ENCODE data around the gene DNMT3B.

DNMT3B gene

DNA sequence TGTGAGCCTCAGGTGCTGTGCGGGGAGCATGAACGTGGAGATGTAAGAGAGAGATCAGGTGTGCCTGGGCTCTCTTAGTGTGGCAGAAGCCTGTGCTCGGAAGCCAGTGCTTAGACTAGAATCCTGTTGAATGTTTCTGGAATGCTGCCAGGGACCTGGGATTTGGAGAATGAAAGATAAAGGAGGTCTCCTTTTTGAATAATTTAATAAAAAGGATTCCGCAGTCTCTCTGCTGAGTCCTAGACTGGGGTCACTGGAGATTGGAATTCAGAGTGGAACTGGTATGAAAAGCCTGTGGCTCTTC lies 77.7 kb downstream of the DNMT3B start:
- Histone ChIP-seq H3K79me2 (ENCODE audit: insufficient read depth, low read length) (peaks cover 15% of the 10 kb centered on the region), H3K9ac (ENCODE audit: low read length) (no peak overlapping the region), H3F3A (ENCODE audit: insufficient read depth, low read length) (no peaks in the 10 kb centered on the region), H2AFZ (ENCODE audit: low read length) (no peak overlapping the region), H3K36me3 (ENCODE audit: insufficient read depth, low read length) (peaks cover 93% of the 10 kb centered on the region), H4K20me1 (ENCODE audit: insufficient read depth, low read length) (no peaks in the 10 kb centered on the region), H3K9me2 (ENCODE audit: low read depth, low read length) (no peaks in the 10 kb centered on the region), H3K27me3 (ENCODE audit: insufficient read depth, low read length) (no peaks in the 10 kb centered on the region), H3K9me3 (ENCODE audit: low read length) (no peaks in the 10 kb centered on the region), H3K4me1 (ENCODE audit: insufficient read depth, low read length, severe bottlenecking) (no peaks in the 10 kb centered on the region), H3K4me3 (ENCODE audit: low read depth, low read length, poor library complexity, severe bottlenecking) (no peak overlapping the region), H3K4me2 (ENCODE audit: low read length) (no peak overlapping the region), H3K27ac (ENCODE audit: low read depth, low read length, poor library complexity, severe bottlenecking) (no peak overlapping the region)
- TF ChIP-seq CTCF (IDR thresholded peaks at IDR 0.05; ENCODE audit: low read length) (no peak), EZH2 (IDR thresholded peaks at IDR 0.05; ENCODE audit: borderline replicate concordance, low read length) (no peak)

GRCh38 chr20:32841174-32841573 lies 79.0 kb downstream of the DNMT3B start:
- H3K79me2 ChIP-seq (ENCODE audit: insufficient read depth, low read length), result peaks cover 11% of the 10 kb centered on the region
- no peak for TF ChIP-seq EZH2 (IDR thresholded peaks at IDR 0.05; ENCODE audit: borderline replicate concordance, low read length)
- TF ChIP-seq CTCF (IDR thresholded peaks at IDR 0.05; ENCODE audit: low read length), result no peak
- no peak overlapping the region for H3K4me2 ChIP-seq (ENCODE audit: low read length)
- no peak overlapping the region for H3K27ac ChIP-seq (ENCODE audit: low read depth, low read length, poor library complexity, severe bottlenecking)
- H3K36me3 ChIP-seq (ENCODE audit: insufficient read depth, low read length), result peaks cover 95% of the 10 kb centered on the region
- no peak overlapping the region for H2AFZ ChIP-seq (ENCODE audit: low read length)
- H3K27me3 ChIP-seq (ENCODE audit: insufficient read depth, low read length), result no peaks in the 10 kb centered on the region
- no peak overlapping the region for H3K4me3 ChIP-seq (ENCODE audit: low read depth, low read length, poor library complexity, severe bottlenecking)
- no peak overlapping the region for H3K9ac ChIP-seq (ENCODE audit: low read length)
- H3F3A ChIP-seq (ENCODE audit: insufficient read depth, low read length), result no peaks in the 10 kb centered on the region
- no peaks in the 10 kb centered on the region for H4K20me1 ChIP-seq (ENCODE audit: insufficient read depth, low read length)
- H3K9me2 ChIP-seq (ENCODE audit: low read depth, low read length), result no peaks in the 10 kb centered on the region
- no peaks in the 10 kb centered on the region for H3K4me1 ChIP-seq (ENCODE audit: insufficient read depth, low read length, severe bottlenecking)
- H3K9me3 ChIP-seq (ENCODE audit: low read length), result no peaks in the 10 kb centered on the region

DNA sequence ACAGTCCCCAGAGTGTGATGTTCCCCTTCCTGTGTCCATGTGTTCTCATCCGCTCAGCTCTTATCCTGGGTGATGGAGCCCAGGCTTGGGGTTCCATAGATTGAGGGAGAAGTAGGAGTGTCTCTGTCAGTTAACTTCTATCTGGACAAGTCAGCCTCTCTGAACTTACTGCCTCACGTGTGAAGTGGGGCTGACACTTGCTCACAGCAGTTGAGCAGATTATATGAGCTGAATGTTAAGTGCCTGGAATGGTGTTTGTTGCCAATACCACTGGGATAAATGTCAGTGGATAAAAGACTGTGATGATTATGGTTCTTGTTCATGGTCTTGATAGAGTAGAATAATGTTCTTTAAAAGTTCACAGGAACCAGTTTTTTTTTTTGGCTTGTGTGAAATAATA lies 79.4 kb downstream of the DNMT3B start:
- Histone ChIP-seq H3K4me1 (ENCODE audit: insufficient read depth, low read length, severe bottlenecking) (no peaks in the 10 kb centered on the region), H3F3A (ENCODE audit: insufficient read depth, low read length) (no peaks in the 10 kb centered on the region), H4K20me1 (ENCODE audit: insufficient read depth, low read length) (no peaks in the 10 kb centered on the region)

More for the DNA sequence above, 79.4 kb downstream of the DNMT3B start:
- Histone ChIP-seq H3K9ac (ENCODE audit: low read length) (no peak overlapping the region), H3K27me3 (ENCODE audit: insufficient read depth, low read length) (no peaks in the 10 kb centered on the region), H3K36me3 (ENCODE audit: insufficient read depth, low read length) (peaks cover 95% of the 10 kb centered on the region), H3K79me2 (ENCODE audit: insufficient read depth, low read length) (peaks cover 11% of the 10 kb centered on the region), H3K4me3 (ENCODE audit: low read depth, low read length, poor library complexity, severe bottlenecking) (no peak overlapping the region), H3K4me2 (ENCODE audit: low read length) (no peak overlapping the region), H2AFZ (ENCODE audit: low read length) (no peak overlapping the region), H3K9me3 (ENCODE audit: low read length) (no peaks in the 10 kb centered on the region), H3K9me2 (ENCODE audit: low read depth, low read length) (no peaks in the 10 kb centered on the region), H3K27ac (ENCODE audit: low read depth, low read length, poor library complexity, severe bottlenecking) (no peak overlapping the region)
- no peak for TF ChIP-seq EZH2 (IDR thresholded peaks at IDR 0.05; ENCODE audit: borderline replicate concordance, low read length)
- TF ChIP-seq CTCF (IDR thresholded peaks at IDR 0.05; ENCODE audit: low read length), result no peak

Data from OCI-LY1 (cell line).